PC-3 (cell line): ENCODE measurements around the gene WDFY3. TPM values are rescaled to one million over a fixed set of nuclear protein-coding genes. Genes with fewer than 3 reads are reported as not detected.

Experiments
- ATAC-seq: fragments of 200-7000 bp; cut with Tn5 transposase; 2 replicates; pipeline ENCODE4 v1.9.1; 2020; ENCODE audit warnings: mild to moderate bottlenecking, moderate library complexity
- BruUV-seq: library from RNA; stranded (reverse); fragments of 400-500 nt; replicated peaks from 2 replicates; lab custom pipeline; 2021; lab: Mats Ljungman, UMichigan
- CTCF ChIA-PET: fragments of 300-600 bp; sonication (Branson Sonifier 250); formaldehyde crosslinking; loops from one replicate; lab custom pipeline; 2022; ENCODE audit warnings: antibody characterized with exemption; lab: Charles Lee
- POLR2A ChIA-PET: fragments of 300-600 bp; sonication (Branson Sonifier 250); formaldehyde crosslinking; loops from one replicate; lab custom pipeline; 2022; ENCODE audit warnings: antibody characterized with exemption; ENCODE audit not compliant: unreplicated experiment; lab: Charles Lee
- DNase-seq: peaks from one replicate; pipeline ENCODE4 v3.0.0-alpha.2; 2015
- H2AFZ ChIP-seq: fragments of 300-600 bp; sonication (generic); 2 replicates; pipeline ENCODE4 v1.6.0; 2016; ENCODE audit warnings: antibody characterized with exemption, low read length
- H3F3A ChIP-seq: fragments of 300-600 bp; sonication (generic); one replicate; pipeline ENCODE4 v1.6.0; 2017; ENCODE audit warnings: antibody characterized with exemption, low read length, control low read depth, mild to moderate bottlenecking; ENCODE audit not compliant: unreplicated experiment
- H3K27ac ChIP-seq: fragments of 300-600 bp; sonication (generic); 2 replicates; pipeline ENCODE4 v1.5.1; 2016; ENCODE audit warnings: mild to moderate bottlenecking, low read length
- H3K27me3 ChIP-seq: fragments of 300-600 bp; sonication (generic); 2 replicates; pipeline ENCODE4 v1.6.1; 2016; ENCODE audit warnings: low read length, mixed read lengths
- H3K36me3 ChIP-seq: fragments of 300-600 bp; sonication (generic); 2 replicates; pipeline ENCODE4 v1.6.1; 2016; ENCODE audit warnings: low read depth, mixed run types, low read length, mixed read lengths
- H3K4me1 ChIP-seq: fragments of 300-600 bp; sonication (generic); 2 replicates; pipeline ENCODE4 v1.5.1; 2016; ENCODE audit warnings: low read length; ENCODE audit not compliant: insufficient read depth
- H3K4me2 ChIP-seq: fragments of 300-600 bp; sonication (generic); 2 replicates; pipeline ENCODE4 v1.6.0; 2016; ENCODE audit warnings: low read length
- H3K4me3 ChIP-seq: fragments of 300-600 bp; sonication (generic); 2 replicates; pipeline ENCODE4 v1.5.1; 2016; ENCODE audit warnings: mild to moderate bottlenecking, low read length, mixed read lengths
- H3K79me2 ChIP-seq: fragments of 300-600 bp; sonication (generic); 2 replicates; pipeline ENCODE4 v1.6.1; 2017; ENCODE audit warnings: low read length, mixed read lengths
- H3K9ac ChIP-seq: fragments of 300-600 bp; sonication (generic); 2 replicates; pipeline ENCODE4 v1.6.0; 2016; ENCODE audit warnings: mild to moderate bottlenecking, low read length
- H3K9me2 ChIP-seq: fragments of 300-600 bp; sonication (generic); replicated peaks from 2 replicates; pipeline ENCODE4 v1.6.1; 2016; ENCODE audit warnings: mixed run types, low read length, mixed read lengths
- H3K9me3 ChIP-seq: fragments of 300-600 bp; sonication (generic); 2 replicates; pipeline ENCODE4 v1.6.1; 2016; ENCODE audit warnings: low read length, mixed read lengths
- H4K20me1 ChIP-seq: fragments of 300-600 bp; sonication (generic); 2 replicates; pipeline ENCODE4 v1.6.1; 2016; ENCODE audit warnings: low read length, mixed read lengths
- EZH2 ChIP-seq: fragments of 300-600 bp; sonication (generic); IDR thresholded peaks from one replicate; pipeline ENCODE4 v1.6.1; 2017; ENCODE audit warnings: antibody characterized with exemption, mild to moderate bottlenecking, low read length; ENCODE audit not compliant: unreplicated experiment
- EZH2phosphoT487 ChIP-seq: fragments of 300-600 bp; sonication (generic); IDR thresholded peaks from 2 replicates; pipeline ENCODE4 v1.6.1; 2018; ENCODE audit warnings: mild to moderate bottlenecking, antibody characterized with exemption, low read length, borderline replicate concordance
- intact Hi-C: fragments of 100-400 bp; cut with micrococcal nuclease; formaldehyde crosslinking; loops from 2 replicates; pipeline ENCODE4 v1.9.0; 2023
- total RNA-seq: library from RNA; depleted of rRNA; stranded (reverse); fragments of >200 nt; gene quantifications from 2 replicates; pipeline ENCODE4 v1.2.3, GENCODE V29; 2014
- TF ChIP-seq, protein P1 (sequence below): fragments of 300-600 bp; sonication (generic); conservative IDR thresholded peaks from 2 replicates; pipeline ENCODE4 v1.5.1; 2017; ENCODE audit warnings: antibody characterized with exemption, low read depth, mild to moderate bottlenecking, low read length

Gene WDFY3
- total RNA-seq, 1 experiment from 2014 or later, result 23.1 TPM

DNA sequence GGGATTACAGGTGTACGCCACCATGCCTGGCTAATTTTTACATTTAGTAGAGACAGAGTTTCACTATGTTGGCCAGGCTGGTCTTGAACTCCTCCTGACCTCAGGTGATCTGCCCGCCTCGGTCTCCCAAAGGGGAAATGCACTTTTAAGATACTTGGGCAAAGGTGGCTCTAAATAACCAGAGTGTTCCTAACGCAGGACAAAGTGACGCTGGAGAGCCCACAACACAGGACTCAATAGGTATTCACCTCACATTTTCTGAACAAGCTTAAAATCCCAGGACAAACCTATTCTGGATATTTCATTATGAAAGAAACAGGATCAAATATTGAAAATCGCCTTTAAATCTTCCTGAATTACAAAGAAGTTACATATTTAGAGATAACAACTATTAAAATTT lies 69.0 kb downstream of the WDFY3 start:
- Histone ChIP-seq H3K4me1 (no peaks in the 10 kb centered on the region), H4K20me1 (no peaks in the 10 kb centered on the region), H3K27me3 (no peaks in the 10 kb centered on the region), H3K4me3 (no peak overlapping the region), H3K9me3 (no peaks in the 10 kb centered on the region), H2AFZ (no peak overlapping the region), H3K79me2 (no peaks in the 10 kb centered on the region), H3K27ac (no peak overlapping the region), H3K9me2 (no peaks in the 10 kb centered on the region), H3K9ac (no peak overlapping the region), H3F3A (no peaks in the 10 kb centered on the region), H3K4me2 (no peak overlapping the region), H3K36me3 (no peaks in the 10 kb centered on the region)
- ATAC-seq (no peak), DNase-seq (no peak)
- ChIA-PET CTCF (no interaction called here), POLR2A (no interaction called here)
- TF ChIP-seq, protein P1, sequence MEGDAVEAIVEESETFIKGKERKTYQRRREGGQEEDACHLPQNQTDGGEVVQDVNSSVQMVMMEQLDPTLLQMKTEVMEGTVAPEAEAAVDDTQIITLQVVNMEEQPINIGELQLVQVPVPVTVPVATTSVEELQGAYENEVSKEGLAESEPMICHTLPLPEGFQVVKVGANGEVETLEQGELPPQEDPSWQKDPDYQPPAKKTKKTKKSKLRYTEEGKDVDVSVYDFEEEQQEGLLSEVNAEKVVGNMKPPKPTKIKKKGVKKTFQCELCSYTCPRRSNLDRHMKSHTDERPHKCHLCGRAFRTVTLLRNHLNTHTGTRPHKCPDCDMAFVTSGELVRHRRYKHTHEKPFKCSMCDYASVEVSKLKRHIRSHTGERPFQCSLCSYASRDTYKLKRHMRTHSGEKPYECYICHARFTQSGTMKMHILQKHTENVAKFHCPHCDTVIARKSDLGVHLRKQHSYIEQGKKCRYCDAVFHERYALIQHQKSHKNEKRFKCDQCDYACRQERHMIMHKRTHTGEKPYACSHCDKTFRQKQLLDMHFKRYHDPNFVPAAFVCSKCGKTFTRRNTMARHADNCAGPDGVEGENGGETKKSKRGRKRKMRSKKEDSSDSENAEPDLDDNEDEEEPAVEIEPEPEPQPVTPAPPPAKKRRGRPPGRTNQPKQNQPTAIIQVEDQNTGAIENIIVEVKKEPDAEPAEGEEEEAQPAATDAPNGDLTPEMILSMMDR, result no peak
- TF ChIP-seq EZH2phosphoT487, result no peak
- TF ChIP-seq EZH2, result no peak
- intact Hi-C loops, result no loop called here
- BruUV-seq, result no TSS peak

DNA sequence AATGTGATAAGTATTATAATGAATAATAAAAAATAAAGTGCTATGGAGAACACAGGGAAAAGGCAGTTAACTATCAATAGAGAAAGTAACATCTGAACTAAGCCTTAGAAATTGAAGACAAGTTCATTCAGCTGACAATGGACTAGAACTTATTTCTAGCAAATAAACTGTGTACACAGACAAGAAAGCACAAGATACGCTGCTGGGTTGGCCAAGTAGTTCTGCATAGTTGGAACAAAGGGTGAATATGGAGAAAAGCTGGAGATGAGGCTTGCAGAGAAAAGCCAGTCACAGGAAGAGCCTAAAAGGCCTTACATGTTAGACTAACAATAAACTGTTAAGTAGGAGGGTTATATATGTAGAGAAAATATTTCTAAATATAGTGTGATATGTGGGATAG lies 71.2 kb downstream of the WDFY3 start:
- H2AFZ ChIP-seq, result no peak overlapping the region
- TF ChIP-seq EZH2, result no peak
- TF ChIP-seq EZH2phosphoT487, result no peak
- TF ChIP-seq, protein P1, result no peak

DNA sequence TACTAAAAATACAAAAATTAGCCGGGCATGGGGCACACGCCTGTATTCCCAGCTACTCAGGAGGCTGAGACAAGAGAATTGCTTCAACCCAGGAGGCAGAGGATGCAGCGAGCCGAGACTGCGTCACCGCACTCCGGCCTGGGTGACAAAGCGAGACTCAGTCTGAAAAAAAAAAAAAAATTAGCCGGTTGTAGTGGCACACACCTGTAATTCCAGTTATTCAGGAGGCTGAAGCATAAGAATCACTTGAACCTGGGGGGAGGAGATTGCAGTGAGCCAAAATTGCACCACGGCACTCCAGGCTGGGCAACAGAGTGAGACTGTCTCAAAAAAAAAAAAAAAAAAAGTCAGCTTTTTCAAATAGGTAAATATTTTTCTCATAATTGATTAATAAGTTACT lies 71.9 kb downstream of the WDFY3 start:
- no peaks in the 10 kb centered on the region for H3F3A ChIP-seq
- H3K27me3 ChIP-seq, result no peaks in the 10 kb centered on the region
- no peak overlapping the region for H3K9ac ChIP-seq
- TF ChIP-seq, protein P1, result no peak
- TF ChIP-seq EZH2phosphoT487 (no peak), EZH2 (no peak)
- POLR2A ChIA-PET, result no interaction called here
- H3K4me2 ChIP-seq, result no peak overlapping the region
- H3K9me3 ChIP-seq, result no peaks in the 10 kb centered on the region
- no peak overlapping the region for H2AFZ ChIP-seq
- H3K79me2 ChIP-seq, result no peaks in the 10 kb centered on the region
- H3K27ac ChIP-seq, result no peak overlapping the region
- H4K20me1 ChIP-seq, result no peaks in the 10 kb centered on the region
- intact Hi-C loops, result no loop called here
- ATAC-seq (no peak), DNase-seq (no peak)
- no peaks in the 10 kb centered on the region for H3K4me1 ChIP-seq
- H3K9me2 ChIP-seq, result no peaks in the 10 kb centered on the region
- H3K36me3 ChIP-seq, result no peaks in the 10 kb centered on the region
- no TSS peak for BruUV-seq
- no peak overlapping the region for H3K4me3 ChIP-seq
- CTCF ChIA-PET, result no interaction called here

More for the DNA sequence above, 71.2 kb downstream of the WDFY3 start:
- H3F3A ChIP-seq, result no peaks in the 10 kb centered on the region
- H3K79me2 ChIP-seq, result no peaks in the 10 kb centered on the region
- no peaks in the 10 kb centered on the region for H4K20me1 ChIP-seq
- CTCF ChIA-PET, result no interaction called here
- H3K36me3 ChIP-seq, result no peaks in the 10 kb centered on the region
- DNase-seq (no peak), ATAC-seq (no peak)
- intact Hi-C loops, result no loop called here
- no peak overlapping the region for H3K27ac ChIP-seq
- H3K27me3 ChIP-seq, result no peaks in the 10 kb centered on the region
- POLR2A ChIA-PET, result no interaction called here
- no peaks in the 10 kb centered on the region for H3K4me1 ChIP-seq
- no peak overlapping the region for H3K4me3 ChIP-seq
- no peaks in the 10 kb centered on the region for H3K9me3 ChIP-seq
- no peak overlapping the region for H3K9ac ChIP-seq
- H3K4me2 ChIP-seq, result no peak overlapping the region
- BruUV-seq, result no TSS peak
- no peaks in the 10 kb centered on the region for H3K9me2 ChIP-seq
